ENCODE data around the gene PRSS3. TPM values are rescaled to one million over a fixed set of nuclear protein-coding genes. Genes with fewer than 3 reads are reported as not detected.
"Not testable (repeated sequence)": the region's sequence is repeated elsewhere in the genome, so short reads cannot be mapped to it uniquely, and the experiment has no call there.

The PRSS3 gene
- total RNA-seq, 2 donors from 2014 or later: 1.00 TPM; not detected in 1

GRCh38 chr9:33813712-33814641 is 18.6 kb downstream of the PRSS3 start:
- intact Hi-C loops (cut with DNase I): loop anchor here in 1 of 2 donors (5.0 kb wide), 1 partner anchor 38 kb away; no protein-coding TSS in a partner anchor
- DNase-seq (ENCODE audit: low spot score): no peak

- intact Hi-C loops (cut with DNase I): loop anchor here in 1 of 2 donors (2.0 kb wide), 1 partner anchor 39 kb away; no protein-coding TSS in a partner anchor
Observed at GRCh38 chr9:33815781-33816180, 20.4 kb downstream of the PRSS3 start.

GRCh38 chr9:33816327-33817252 is 21.2 kb downstream of the PRSS3 start, which contains the start of gene UBE2R2:
Gene UBE2R2 (plus strand): TSS chr9:33817160. CDS start chr9:33817758, 598 bp downstream.
- DNase-seq (ENCODE audit: low spot score): peak; percentile 98
- intact Hi-C loops (cut with DNase I): loop anchor here in 1 of 2 donors (2.0 kb wide), 1 partner anchor 38 kb away; no protein-coding TSS in a partner anchor

More at GRCh38 chr9:33815781-33816180, 20.4 kb downstream of the PRSS3 start:
- no peak for DNase-seq (ENCODE audit: low spot score)

- intact Hi-C loops (cut with DNase I): loop anchor here in 1 of 2 donors (2.0 kb wide), 1 partner anchor 37 kb away; no protein-coding TSS in a partner anchor
- DNase-seq (ENCODE audit: low spot score): peak; percentile 87
Observed at GRCh38 chr9:33817327-33818166, 22.2 kb downstream of the PRSS3 start.

GRCh38 chr9:33818167-33818846 is 22.9 kb downstream of the PRSS3 start:
- intact Hi-C loops (cut with DNase I): no loop called here
- DNase-seq (ENCODE audit: low spot score): no peak

- no peak for DNase-seq (ENCODE audit: low spot score)
- intact Hi-C loops (cut with DNase I): no loop called here
Observed at GRCh38 chr9:33818847-33819500, 23.6 kb downstream of the PRSS3 start.

- intact Hi-C loops (cut with DNase I): no loop called here
- DNase-seq (ENCODE audit: low spot score): no peak
Observed at GRCh38 chr9:33820231-33820745, 24.9 kb downstream of the PRSS3 start.

- intact Hi-C loops (cut with DNase I): no loop called here
- DNase-seq (ENCODE audit: low spot score): no peak
Observed at GRCh38 chr9:33823801-33824200, 28.4 kb downstream of the PRSS3 start.

- intact Hi-C loops (cut with DNase I); DNase-seq (ENCODE audit: low spot score): not testable (repeated sequence)
Observed at GRCh38 chr9:33827285-33827684, 31.9 kb downstream of the PRSS3 start.

GRCh38 chr9:33829641-33830230 is 34.4 kb downstream of the PRSS3 start:
- DNase-seq (ENCODE audit: low spot score); intact Hi-C loops (cut with DNase I): not testable (repeated sequence)

- no peak for DNase-seq (ENCODE audit: low spot score)
Observed at GRCh38 chr9:33835625-33836260, 40.4 kb downstream of the PRSS3 start.

GRCh38 chr9:33836261-33836660 is 40.9 kb downstream of the PRSS3 start:
- not testable (repeated sequence) for DNase-seq (ENCODE audit: low spot score)

More at GRCh38 chr9:33835625-33836260, 40.4 kb downstream of the PRSS3 start:
- intact Hi-C loops (cut with DNase I): no loop called here

GRCh38 chr9:33837138-33837537 is 41.8 kb downstream of the PRSS3 start:
- DNase-seq (ENCODE audit: low spot score): no peak
- intact Hi-C loops (cut with DNase I): no loop called here

More at GRCh38 chr9:33836261-33836660, 40.9 kb downstream of the PRSS3 start:
- intact Hi-C loops (cut with DNase I): not testable (repeated sequence)

- intact Hi-C loops (cut with DNase I): no loop called here
- no peak for DNase-seq (ENCODE audit: low spot score)
Observed at GRCh38 chr9:33840381-33840780, 45.0 kb downstream of the PRSS3 start.

GRCh38 chr9:33843312-33843961 is 48.1 kb downstream of the PRSS3 start:
- no peak for DNase-seq (ENCODE audit: low spot score)
- intact Hi-C loops (cut with DNase I): no loop called here

GRCh38 chr9:33846231-33846630 is 50.9 kb downstream of the PRSS3 start:
- no peak for DNase-seq (ENCODE audit: low spot score)
- intact Hi-C loops (cut with DNase I): no loop called here
